Measurements from ENCODE around the gene GHRHR.

Gene GHRHR

GRCh38 chr7:30974605-30975255, 11.0 kb downstream of the GHRHR start:
- TF ChIP-seq CTCF (IDR thresholded peaks at IDR 0.05; ENCODE audit: low read length) (peak; percentile 94), EZH2 (optimal IDR thresholded peaks at IDR 0.05; ENCODE audit: low read depth, low read length) (no peak), EZH2phosphoT487 (IDR thresholded peaks at IDR 0.05; ENCODE audit: low read length) (no peak)
- no peak overlapping the region for H3K4me3 ChIP-seq (ENCODE audit: low read length)
- H3K27me3 ChIP-seq (replicated peaks; ENCODE audit: insufficient read depth, low read length) = no peaks in the 10 kb centered on the region
- peaks cover 14% of the 10 kb centered on the region for H3K4me1 ChIP-seq (ENCODE audit: low read length)
- H3K9me2 ChIP-seq (replicated peaks; ENCODE audit: insufficient read depth, low read length) = no peaks in the 10 kb centered on the region
- H3K79me2 ChIP-seq (ENCODE audit: low read length) = no peaks in the 10 kb centered on the region
- DNase-seq = peak; percentile 92
- H3K27ac ChIP-seq (ENCODE audit: low read length) = peak overlapping the region; percentile 28; the same call in 1 of the 2 replicates
- H2AFZ ChIP-seq (ENCODE audit: low read length) = peak overlapping the region; percentile 84
- peak overlapping the region; percentile 17 for H3K4me2 ChIP-seq (ENCODE audit: low read depth, low read length)
- H3F3A ChIP-seq (ENCODE audit: insufficient read depth, low read length) = no peaks in the 10 kb centered on the region
- H3K9me3 ChIP-seq (replicated peaks; ENCODE audit: insufficient read depth, low read length) = no peaks in the 10 kb centered on the region
- H3K9ac ChIP-seq (ENCODE audit: low read length) = peak overlapping the region; percentile 35; the same call in 1 of the 2 replicates
- H4K20me1 ChIP-seq (ENCODE audit: insufficient read depth, low read length) = no peaks in the 10 kb centered on the region
- H3K36me3 ChIP-seq (replicated peaks; ENCODE audit: insufficient read depth, low read length) = no peaks in the 10 kb centered on the region

- Histone ChIP-seq H3K9me2 (replicated peaks; ENCODE audit: insufficient read depth, low read length) (no peaks in the 10 kb centered on the region), H4K20me1 (ENCODE audit: insufficient read depth, low read length) (no peaks in the 10 kb centered on the region), H3K36me3 (replicated peaks; ENCODE audit: insufficient read depth, low read length) (no peaks in the 10 kb centered on the region), H2AFZ (ENCODE audit: low read length) (peak overlapping the region; percentile 84), H3K4me1 (ENCODE audit: low read length) (peaks cover 14% of the 10 kb centered on the region), H3F3A (ENCODE audit: insufficient read depth, low read length) (no peaks in the 10 kb centered on the region), H3K4me3 (ENCODE audit: low read length) (no peak overlapping the region), H3K27ac (ENCODE audit: low read length) (peak overlapping the region; percentile 11; the same call in 1 of the 2 replicates), H3K9ac (ENCODE audit: low read length) (no peak overlapping the region), H3K27me3 (replicated peaks; ENCODE audit: insufficient read depth, low read length) (no peaks in the 10 kb centered on the region), H3K9me3 (replicated peaks; ENCODE audit: insufficient read depth, low read length) (no peaks in the 10 kb centered on the region), H3K4me2 (ENCODE audit: low read depth, low read length) (peak overlapping the region; percentile 17; the same call in 1 of the 2 replicates), H3K79me2 (ENCODE audit: low read length) (no peaks in the 10 kb centered on the region)
- TF ChIP-seq EZH2phosphoT487 (IDR thresholded peaks at IDR 0.05; ENCODE audit: low read length) = no peak
- TF ChIP-seq CTCF (IDR thresholded peaks at IDR 0.05; ENCODE audit: low read length) = no peak
- TF ChIP-seq EZH2 (optimal IDR thresholded peaks at IDR 0.05; ENCODE audit: low read depth, low read length) = no peak
- no peak for DNase-seq
Measured at GRCh38 chr7:30975256-30975899, 11.6 kb downstream of the GHRHR start.

GRCh38 chr7:30976381-30976780, 12.6 kb downstream of the GHRHR start:
- Histone ChIP-seq H3K36me3 (replicated peaks; ENCODE audit: insufficient read depth, low read length) (no peaks in the 10 kb centered on the region), H3K79me2 (ENCODE audit: low read length) (no peaks in the 10 kb centered on the region), H3K9me2 (replicated peaks; ENCODE audit: insufficient read depth, low read length) (no peaks in the 10 kb centered on the region), H4K20me1 (ENCODE audit: insufficient read depth, low read length) (no peaks in the 10 kb centered on the region), H3K27ac (ENCODE audit: low read length) (no peak overlapping the region), H3K27me3 (replicated peaks; ENCODE audit: insufficient read depth, low read length) (no peaks in the 10 kb centered on the region), H3F3A (ENCODE audit: insufficient read depth, low read length) (no peaks in the 10 kb centered on the region), H2AFZ (ENCODE audit: low read length) (no peak overlapping the region), H3K4me2 (ENCODE audit: low read depth, low read length) (no peak overlapping the region), H3K4me3 (ENCODE audit: low read length) (no peak overlapping the region), H3K9ac (ENCODE audit: low read length) (no peak overlapping the region), H3K9me3 (replicated peaks; ENCODE audit: insufficient read depth, low read length) (no peaks in the 10 kb centered on the region), H3K4me1 (ENCODE audit: low read length) (peaks cover 14% of the 10 kb centered on the region)
- DNase-seq = no peak
- TF ChIP-seq CTCF (IDR thresholded peaks at IDR 0.05; ENCODE audit: low read length) (no peak), EZH2 (optimal IDR thresholded peaks at IDR 0.05; ENCODE audit: low read depth, low read length) (no peak), EZH2phosphoT487 (IDR thresholded peaks at IDR 0.05; ENCODE audit: low read length) (no peak)
